NCI-H2029 treated with DMSO at 0.1 percent for 48 hours (cell line): ENCODE data around the gene SDC3.
"Not testable (repeated sequence)": the region's sequence is repeated elsewhere in the genome, so short reads cannot be mapped to it uniquely, and the experiment has no call there.

ENCODE experiments used
- DNase-seq: peaks from one replicate; lab custom pipeline; 2025; lab: John Stamatoyannopoulos, UW

Gene SDC3, protein sequence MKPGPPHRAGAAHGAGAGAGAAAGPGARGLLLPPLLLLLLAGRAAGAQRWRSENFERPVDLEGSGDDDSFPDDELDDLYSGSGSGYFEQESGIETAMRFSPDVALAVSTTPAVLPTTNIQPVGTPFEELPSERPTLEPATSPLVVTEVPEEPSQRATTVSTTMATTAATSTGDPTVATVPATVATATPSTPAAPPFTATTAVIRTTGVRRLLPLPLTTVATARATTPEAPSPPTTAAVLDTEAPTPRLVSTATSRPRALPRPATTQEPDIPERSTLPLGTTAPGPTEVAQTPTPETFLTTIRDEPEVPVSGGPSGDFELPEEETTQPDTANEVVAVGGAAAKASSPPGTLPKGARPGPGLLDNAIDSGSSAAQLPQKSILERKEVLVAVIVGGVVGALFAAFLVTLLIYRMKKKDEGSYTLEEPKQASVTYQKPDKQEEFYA

GRCh38 chr1:30908696-30909364 is at the start of gene SDC3:
Gene SDC3 (minus strand): TSS chr1:30908758. CDS start chr1:30908586, 172 bp downstream.
- no peak for DNase-seq

GRCh38 chr1:30957560-30958222 is 49.1 kb upstream of the SDC3 start:
- no peak for DNase-seq

DNA sequence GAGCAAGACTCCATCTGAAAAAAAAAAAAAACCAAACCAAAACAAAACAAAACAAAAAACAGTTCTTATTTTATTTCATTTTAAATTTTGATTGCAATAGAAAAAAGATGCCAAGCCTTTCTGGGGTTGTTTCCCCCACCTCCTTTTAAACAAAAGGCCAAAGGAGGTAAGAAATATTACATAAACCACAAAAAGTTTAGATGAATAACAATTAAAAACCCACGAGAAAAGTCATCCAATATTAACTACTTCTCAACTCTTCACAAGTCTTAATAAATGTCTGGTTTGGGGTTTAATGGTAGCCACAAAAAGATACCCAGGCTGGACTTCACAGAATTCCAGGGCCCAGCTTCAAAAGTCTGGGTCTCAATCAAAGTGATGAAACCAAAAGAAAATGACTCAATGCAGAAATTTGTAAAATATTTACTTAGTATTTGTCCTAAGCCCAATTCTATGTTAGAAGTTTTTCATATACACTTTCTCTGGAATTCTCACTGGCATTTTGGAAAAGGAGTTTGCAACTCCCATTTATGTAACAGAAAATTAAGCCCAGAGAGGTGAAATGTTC is 47.0 kb upstream of the SDC3 start:
- DNase-seq: no peak

DNA sequence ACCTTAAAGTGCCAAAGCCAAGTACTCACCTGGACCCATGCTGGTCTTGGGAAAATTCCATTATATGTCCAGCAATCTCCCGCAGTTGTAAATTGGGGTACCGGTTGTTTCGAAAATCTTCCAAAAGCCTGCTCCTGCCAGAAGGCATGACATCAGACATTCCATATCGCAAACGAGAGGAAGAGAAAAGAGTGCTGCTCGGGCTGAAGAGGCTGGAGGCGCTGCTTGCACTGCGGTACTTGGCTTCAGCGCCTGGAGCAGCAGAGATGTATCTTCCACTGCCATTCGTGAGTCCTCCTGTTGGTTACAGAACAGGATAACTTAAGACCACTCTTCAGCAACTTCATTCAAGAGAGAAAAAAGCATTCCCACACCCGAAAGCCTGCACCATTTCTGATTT is 45.1 kb upstream of the SDC3 start:
- no peak for DNase-seq

DNA sequence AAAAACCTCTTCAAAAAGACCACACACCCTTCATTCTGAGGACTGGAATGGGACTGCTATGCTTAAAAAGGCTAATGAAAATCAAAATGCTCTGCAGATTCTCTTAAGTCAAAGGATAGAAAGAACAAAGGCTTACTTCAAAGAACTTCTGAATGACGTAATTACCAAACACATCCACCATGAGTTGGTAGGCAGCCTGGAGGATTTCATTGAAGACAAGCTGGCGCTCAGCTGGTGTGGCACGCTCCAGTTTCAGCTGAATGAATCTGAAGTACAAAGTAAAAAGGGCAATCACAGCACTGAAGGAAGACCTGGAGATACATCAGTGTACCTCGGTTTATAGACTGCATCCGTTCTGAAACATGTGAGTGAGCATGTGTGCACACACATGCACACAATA is 43.5 kb upstream of the SDC3 start:
- DNase-seq: no peak

- DNase-seq: no peak
Measured at GRCh38 chr1:30950700-30951099, 42.1 kb upstream of the SDC3 start.

GRCh38 chr1:30950053-30950452 is 41.5 kb upstream of the SDC3 start:
- DNase-seq: no peak

DNA sequence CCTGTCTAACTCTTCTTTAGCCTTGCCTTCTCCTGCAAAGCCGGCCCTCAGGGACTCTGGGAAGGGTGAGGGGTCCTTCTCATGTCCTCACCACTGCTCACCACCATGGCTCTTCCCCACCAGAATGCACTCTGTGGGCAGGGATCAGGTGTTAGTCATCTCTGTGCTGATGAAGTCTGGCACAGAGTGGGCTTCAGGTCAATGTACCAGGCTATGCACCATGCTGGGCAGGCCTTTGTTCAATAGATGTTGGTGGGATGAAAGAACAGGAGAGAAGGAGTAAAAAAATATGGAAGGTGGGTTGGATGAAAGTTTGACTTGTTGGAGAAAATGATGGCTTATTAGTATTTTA is 40.9 kb upstream of the SDC3 start:
- not testable (repeated sequence) for DNase-seq

- DNase-seq: not testable (repeated sequence)
Measured at GRCh38 chr1:30948813-30949486, 40.4 kb upstream of the SDC3 start.

DNA sequence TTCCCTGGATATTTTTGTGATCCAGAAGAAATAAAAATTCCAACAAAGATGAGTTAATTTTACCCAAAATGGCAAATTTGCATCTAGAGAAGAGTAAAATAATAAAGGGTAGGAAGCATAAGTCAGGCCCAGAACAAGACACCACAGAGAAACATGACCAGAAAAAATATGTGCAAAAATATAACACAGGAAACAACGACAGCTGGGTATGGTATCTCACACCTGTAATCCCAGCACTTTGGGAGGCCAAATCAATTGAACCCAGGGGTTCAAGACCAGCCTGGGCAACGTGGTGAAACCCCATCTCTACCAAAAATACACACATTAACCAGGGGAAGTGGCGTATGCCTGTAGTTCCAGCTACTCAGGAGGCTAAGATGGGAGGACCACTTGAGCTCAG is 39.7 kb upstream of the SDC3 start:
- DNase-seq: no peak

- no peak for DNase-seq
Measured at GRCh38 chr1:30947212-30947611, 38.7 kb upstream of the SDC3 start.

- DNase-seq: no peak
Measured at GRCh38 chr1:30942326-30942963, 33.9 kb upstream of the SDC3 start.

- DNase-seq: no peak
Measured at GRCh38 chr1:30940541-30940940, 32.0 kb upstream of the SDC3 start.

DNA sequence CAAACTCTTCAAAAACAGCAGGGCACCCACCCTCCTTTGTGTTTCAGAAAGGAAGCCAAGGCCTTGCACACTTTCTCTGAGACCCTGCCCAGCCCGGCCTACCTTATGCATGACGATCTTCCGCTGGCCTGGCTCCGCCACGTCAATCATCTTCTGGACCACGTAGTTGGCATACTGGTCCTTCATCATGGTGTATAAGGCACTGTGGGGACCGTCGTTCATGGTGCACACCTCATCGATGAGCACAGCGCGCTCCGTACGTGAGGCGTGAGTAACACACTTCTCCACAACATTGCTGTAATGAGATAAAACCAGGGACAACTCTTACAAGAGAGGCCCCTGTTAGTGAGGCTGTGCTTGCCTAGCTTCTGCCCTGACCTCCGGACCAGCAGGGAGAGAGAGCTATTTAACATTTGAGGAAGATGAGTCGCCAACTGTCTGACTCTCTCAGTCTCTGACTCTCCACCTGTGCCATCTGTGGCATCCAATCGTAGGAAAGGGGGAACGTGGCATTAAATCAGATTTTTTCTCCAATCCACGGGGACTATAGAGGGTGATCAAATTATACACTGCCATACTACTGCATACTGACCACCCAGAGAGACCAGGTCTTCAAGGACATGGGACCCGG is 28.1 kb upstream of the SDC3 start:
- DNase-seq: no peak

GRCh38 chr1:30935758-30936157 is 27.2 kb upstream of the SDC3 start:
- not testable (repeated sequence) for DNase-seq

- DNase-seq: no peak
Measured at GRCh38 chr1:30934613-30935012, 26.1 kb upstream of the SDC3 start.

DNA sequence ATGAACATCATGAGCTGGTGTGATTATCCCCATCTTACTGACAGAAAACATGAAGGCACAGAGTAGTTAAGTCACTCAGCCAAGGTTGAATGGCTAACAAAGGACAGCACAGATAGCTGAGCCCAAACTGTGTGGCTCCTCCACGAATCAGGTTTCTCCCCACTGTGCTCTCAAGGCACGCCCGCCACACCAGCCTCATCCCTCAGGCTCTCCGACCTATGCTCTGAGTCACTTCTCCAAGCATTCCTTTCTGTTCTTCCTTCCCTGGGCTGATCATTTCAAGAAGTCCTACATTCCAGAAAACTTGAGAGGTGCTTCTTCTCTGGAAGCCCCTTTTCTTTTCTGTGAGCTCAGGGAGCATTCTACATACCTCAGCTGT is 25.3 kb upstream of the SDC3 start:
- no peak for DNase-seq

GRCh38 chr1:30930631-30931173 is 22.1 kb upstream of the SDC3 start:
- no peak for DNase-seq

DNA sequence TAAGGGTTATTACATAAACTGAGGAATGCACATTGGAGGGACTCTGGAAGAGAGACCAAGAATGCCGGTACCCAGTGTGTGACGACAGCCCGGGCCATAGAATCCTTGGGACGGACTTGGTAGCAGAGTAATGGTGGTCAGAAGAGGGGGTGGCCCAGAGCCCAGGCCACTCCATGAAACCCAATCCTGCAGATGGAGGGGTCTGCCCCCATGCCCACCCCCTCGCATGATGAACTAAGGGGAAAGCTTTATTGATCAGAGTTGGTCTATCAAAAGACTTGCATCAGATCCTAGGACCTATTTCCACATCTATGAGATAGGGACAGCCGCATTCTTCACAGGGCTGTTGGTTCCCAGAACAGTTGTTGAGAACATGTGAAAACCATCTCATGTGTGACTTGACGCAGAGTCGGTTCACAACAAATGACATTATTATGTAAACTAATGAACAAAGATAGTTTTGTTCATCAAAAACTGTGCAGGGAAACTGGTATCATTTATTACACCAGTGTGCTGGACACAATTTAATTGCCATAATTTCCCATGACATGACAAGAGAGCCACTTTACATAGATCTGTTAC is 21.5 kb upstream of the SDC3 start:
- no peak for DNase-seq

- DNase-seq: no peak
Measured at GRCh38 chr1:30929135-30929889, 20.8 kb upstream of the SDC3 start.
